ENCODE measurements around the gene LCA5.

Gene LCA5

GRCh38 chr6:79495246-79495645, 42.0 kb downstream of the LCA5 start:
- H3K4me3 ChIP-seq (ENCODE audit: low read length) = no peak overlapping the region

DNA sequence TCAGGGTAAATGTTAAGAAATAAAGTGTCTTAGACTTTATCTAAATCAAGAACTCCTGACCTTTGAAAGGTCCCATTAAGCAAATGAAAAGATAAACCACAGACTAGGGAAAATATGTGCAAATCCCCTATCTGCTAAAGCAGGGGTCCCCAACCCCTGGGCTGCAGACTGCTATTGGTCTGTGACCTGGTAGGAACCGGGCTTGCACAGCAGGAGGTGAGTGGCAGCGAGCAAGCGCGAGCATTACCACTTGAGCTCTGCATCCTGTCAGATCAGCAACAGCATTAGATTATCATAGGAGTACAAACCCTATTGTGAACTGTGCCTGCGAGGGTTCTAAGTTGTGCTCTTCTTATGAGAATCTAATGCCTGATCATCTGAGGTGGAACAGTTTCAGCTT, 42.4 kb downstream of the LCA5 start:
- Histone ChIP-seq H3K9me3 (ENCODE audit: insufficient read depth, low read length) (no peaks in the 10 kb centered on the region), H3K9ac (ENCODE audit: low read length) (no peak overlapping the region), H4K20me1 (ENCODE audit: insufficient read depth, low read length) (no peaks in the 10 kb centered on the region), H3K27ac (ENCODE audit: low read length) (no peak overlapping the region), H3K4me1 (ENCODE audit: low read length) (no peaks in the 10 kb centered on the region), H3K79me2 (ENCODE audit: low read length) (no peaks in the 10 kb centered on the region), H3K27me3 (ENCODE audit: low read depth, low read length) (no peaks in the 10 kb centered on the region), H3K36me3 (replicated peaks; ENCODE audit: low read depth, low read length) (no peaks in the 10 kb centered on the region), H2AFZ (ENCODE audit: low read depth, low read length) (no peak overlapping the region), H3K4me3 (ENCODE audit: low read length) (no peak overlapping the region), H3K4me2 (ENCODE audit: low read length) (no peak overlapping the region)
- TF ChIP-seq EZH2phosphoT487 (IDR thresholded peaks at IDR 0.05; ENCODE audit: low read depth) (no peak), CTCF (IDR thresholded peaks at IDR 0.05; ENCODE audit: low read depth, low read length) (no peak)

More at GRCh38 chr6:79495246-79495645, 42.0 kb downstream of the LCA5 start:
- no peak overlapping the region for H3K9ac ChIP-seq (ENCODE audit: low read length)
- no peak for TF ChIP-seq EZH2phosphoT487 (IDR thresholded peaks at IDR 0.05; ENCODE audit: low read depth)
- TF ChIP-seq CTCF (IDR thresholded peaks at IDR 0.05; ENCODE audit: low read depth, low read length) = no peak
- no peaks in the 10 kb centered on the region for H3K4me1 ChIP-seq (ENCODE audit: low read length)
- no peak overlapping the region for H3K27ac ChIP-seq (ENCODE audit: low read length)
- no peak overlapping the region for H2AFZ ChIP-seq (ENCODE audit: low read depth, low read length)
- no peaks in the 10 kb centered on the region for H3K79me2 ChIP-seq (ENCODE audit: low read length)
- no peaks in the 10 kb centered on the region for H3K36me3 ChIP-seq (replicated peaks; ENCODE audit: low read depth, low read length)
- H3K9me3 ChIP-seq (ENCODE audit: insufficient read depth, low read length) = no peaks in the 10 kb centered on the region
- no peak overlapping the region for H3K4me2 ChIP-seq (ENCODE audit: low read length)
- no peaks in the 10 kb centered on the region for H4K20me1 ChIP-seq (ENCODE audit: insufficient read depth, low read length)
- no peaks in the 10 kb centered on the region for H3K27me3 ChIP-seq (ENCODE audit: low read depth, low read length)

- H3K79me2 ChIP-seq (ENCODE audit: low read length) = no peaks in the 10 kb centered on the region
- H3K4me2 ChIP-seq (ENCODE audit: low read length) = no peak overlapping the region
- H3K36me3 ChIP-seq (replicated peaks; ENCODE audit: low read depth, low read length) = no peaks in the 10 kb centered on the region
- H3K27ac ChIP-seq (ENCODE audit: low read length) = no peak overlapping the region
- no peak overlapping the region for H2AFZ ChIP-seq (ENCODE audit: low read depth, low read length)
- no peaks in the 10 kb centered on the region for H4K20me1 ChIP-seq (ENCODE audit: insufficient read depth, low read length)
- H3K4me3 ChIP-seq (ENCODE audit: low read length) = no peak overlapping the region
- TF ChIP-seq EZH2phosphoT487 (IDR thresholded peaks at IDR 0.05; ENCODE audit: low read depth) (no peak), CTCF (IDR thresholded peaks at IDR 0.05; ENCODE audit: low read depth, low read length) (no peak)
- no peak overlapping the region for H3K9ac ChIP-seq (ENCODE audit: low read length)
- H3K27me3 ChIP-seq (ENCODE audit: low read depth, low read length) = no peaks in the 10 kb centered on the region
- H3K4me1 ChIP-seq (ENCODE audit: low read length) = peaks cover 3% of the 10 kb centered on the region; the same call in 1 of the 2 replicates
- no peaks in the 10 kb centered on the region for H3K9me3 ChIP-seq (ENCODE audit: insufficient read depth, low read length)
Measured at GRCh38 chr6:79470728-79471127, 66.5 kb downstream of the LCA5 start.

DNA sequence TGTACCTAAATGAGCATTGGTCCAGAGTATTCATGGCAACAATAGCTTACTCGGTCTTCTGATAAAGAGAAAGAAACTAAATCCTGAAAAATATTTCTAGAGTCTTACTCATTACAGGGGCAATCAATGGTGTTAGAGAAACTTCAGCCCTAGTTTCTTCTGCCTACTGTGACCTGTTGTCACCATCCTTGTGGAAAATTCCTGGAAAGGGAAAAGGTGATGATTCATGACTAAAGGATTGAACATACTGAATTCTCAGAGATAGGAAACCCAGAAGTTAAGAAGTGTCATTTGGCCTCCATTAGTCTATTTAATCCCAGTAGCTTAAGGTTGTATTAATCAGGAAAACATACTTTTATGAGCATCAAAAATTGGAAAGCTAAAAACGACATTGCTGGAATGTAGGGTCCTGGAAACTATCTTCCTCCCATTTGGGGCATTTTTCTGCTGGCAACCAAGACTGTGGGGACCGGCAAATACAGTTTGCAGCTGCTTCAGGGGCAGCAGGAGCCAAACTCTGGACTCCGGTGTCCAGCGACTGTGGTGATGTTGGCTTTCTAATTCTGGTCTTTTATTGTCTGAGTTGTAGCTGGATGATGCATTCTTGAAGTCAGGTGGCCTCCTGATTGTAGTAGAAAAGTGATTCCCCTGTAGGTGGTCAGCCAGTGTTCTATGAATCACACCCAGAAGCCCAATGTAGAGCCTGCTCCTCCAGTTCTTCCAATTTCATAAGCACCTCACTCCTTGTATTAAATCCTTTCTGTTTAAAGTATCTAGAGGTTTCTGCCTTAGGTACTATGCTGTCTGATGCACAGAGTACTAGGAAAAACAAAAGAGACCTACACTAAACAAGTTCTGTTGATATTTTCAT, 67.6 kb downstream of the LCA5 start:
- H3K4me1 ChIP-seq (ENCODE audit: low read length) = peaks cover 3% of the 10 kb centered on the region; the same call in 1 of the 2 replicates
- H3K4me3 ChIP-seq (ENCODE audit: low read length) = no peak overlapping the region
- no peak overlapping the region for H3K27ac ChIP-seq (ENCODE audit: low read length)
- no peak overlapping the region for H3K4me2 ChIP-seq (ENCODE audit: low read length)
- H3K36me3 ChIP-seq (replicated peaks; ENCODE audit: low read depth, low read length) = no peaks in the 10 kb centered on the region
- H3K9ac ChIP-seq (ENCODE audit: low read length) = no peak overlapping the region
- H4K20me1 ChIP-seq (ENCODE audit: insufficient read depth, low read length) = no peaks in the 10 kb centered on the region
- no peaks in the 10 kb centered on the region for H3K9me3 ChIP-seq (ENCODE audit: insufficient read depth, low read length)
- no peaks in the 10 kb centered on the region for H3K79me2 ChIP-seq (ENCODE audit: low read length)
- no peaks in the 10 kb centered on the region for H3K27me3 ChIP-seq (ENCODE audit: low read depth, low read length)
- no peak overlapping the region; the same call in 1 of the 2 replicates for H2AFZ ChIP-seq (ENCODE audit: low read depth, low read length)
- TF ChIP-seq EZH2phosphoT487 (IDR thresholded peaks at IDR 0.05; ENCODE audit: low read depth) (no peak), CTCF (IDR thresholded peaks at IDR 0.05; ENCODE audit: low read depth, low read length) (no peak)
